HG03045 (cell line): ENCODE measurements around the gene KCNQ2.

ENCODE experiments used
- ATAC-seq: cut with Tn5 transposase; IDR thresholded peaks from one replicate; pipeline ENCODE4 v1.9.1; 2021; ENCODE audit warnings: mild to moderate bottlenecking, moderate library complexity; ENCODE audit not compliant: unreplicated experiment

KCNQ2 gene

GRCh38 chr20:63439866-63440265 is 32.6 kb downstream of the KCNQ2 start:
- no peak for ATAC-seq

DNA sequence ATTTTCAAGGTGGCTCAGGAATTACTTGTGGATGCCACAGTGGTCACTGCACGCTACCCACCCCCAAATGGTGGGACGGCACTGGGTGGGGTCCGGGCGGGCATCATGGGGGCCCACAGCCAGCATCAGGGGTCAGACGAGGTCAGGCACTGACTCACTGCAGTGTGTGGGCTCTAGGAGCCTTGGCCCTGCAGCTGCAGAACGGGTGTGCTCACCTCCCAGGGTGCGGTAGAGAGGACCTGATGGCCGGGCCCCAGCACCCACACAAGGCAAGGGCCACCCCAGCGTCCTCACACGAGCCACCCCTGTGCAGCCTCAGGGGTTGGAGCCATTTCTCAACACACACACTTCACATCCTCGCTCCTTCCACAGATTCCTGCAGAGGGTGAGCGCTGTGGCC is 34.3 kb downstream of the KCNQ2 start:
- ATAC-seq: no peak

GRCh38 chr20:63435552-63435951 is 36.9 kb downstream of the KCNQ2 start:
- ATAC-seq: no peak

DNA sequence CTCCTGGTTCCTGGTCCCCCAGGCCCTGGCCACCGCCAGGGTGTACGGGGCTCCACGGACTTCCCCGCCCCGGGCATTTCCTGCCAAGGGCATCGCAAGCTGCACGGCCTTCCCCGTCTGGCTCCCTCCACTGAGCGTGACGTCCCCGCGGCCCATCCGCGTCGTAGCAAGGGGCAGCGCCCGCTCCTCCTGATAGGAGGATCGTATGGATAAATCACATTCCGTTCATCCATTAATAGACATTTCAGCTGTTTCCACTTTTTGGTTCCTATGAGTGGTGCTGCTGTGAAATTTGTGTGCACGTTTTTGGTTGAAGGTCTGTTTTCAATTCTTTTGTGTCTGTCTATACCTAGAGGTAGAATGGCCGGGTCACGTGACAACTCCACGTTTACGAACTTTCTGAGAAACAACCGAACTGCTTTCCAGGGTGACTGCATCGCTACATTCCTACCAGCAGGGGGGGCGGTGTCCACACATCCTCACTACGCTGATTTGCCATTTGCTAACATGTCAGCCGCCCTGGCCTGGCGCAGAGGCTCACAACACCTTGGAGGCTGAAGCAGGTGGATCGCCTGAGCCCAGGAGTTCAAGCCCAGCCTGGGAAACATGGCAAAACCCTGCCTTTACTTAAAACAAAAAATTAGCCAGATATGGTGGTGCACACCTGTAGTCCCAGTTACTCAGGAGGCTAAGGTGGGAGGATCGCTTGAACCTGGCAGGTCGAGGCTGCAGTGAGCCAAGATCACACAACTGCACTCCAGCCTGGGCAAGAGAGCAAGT is 37.7 kb downstream of the KCNQ2 start:
- ATAC-seq: no peak

DNA sequence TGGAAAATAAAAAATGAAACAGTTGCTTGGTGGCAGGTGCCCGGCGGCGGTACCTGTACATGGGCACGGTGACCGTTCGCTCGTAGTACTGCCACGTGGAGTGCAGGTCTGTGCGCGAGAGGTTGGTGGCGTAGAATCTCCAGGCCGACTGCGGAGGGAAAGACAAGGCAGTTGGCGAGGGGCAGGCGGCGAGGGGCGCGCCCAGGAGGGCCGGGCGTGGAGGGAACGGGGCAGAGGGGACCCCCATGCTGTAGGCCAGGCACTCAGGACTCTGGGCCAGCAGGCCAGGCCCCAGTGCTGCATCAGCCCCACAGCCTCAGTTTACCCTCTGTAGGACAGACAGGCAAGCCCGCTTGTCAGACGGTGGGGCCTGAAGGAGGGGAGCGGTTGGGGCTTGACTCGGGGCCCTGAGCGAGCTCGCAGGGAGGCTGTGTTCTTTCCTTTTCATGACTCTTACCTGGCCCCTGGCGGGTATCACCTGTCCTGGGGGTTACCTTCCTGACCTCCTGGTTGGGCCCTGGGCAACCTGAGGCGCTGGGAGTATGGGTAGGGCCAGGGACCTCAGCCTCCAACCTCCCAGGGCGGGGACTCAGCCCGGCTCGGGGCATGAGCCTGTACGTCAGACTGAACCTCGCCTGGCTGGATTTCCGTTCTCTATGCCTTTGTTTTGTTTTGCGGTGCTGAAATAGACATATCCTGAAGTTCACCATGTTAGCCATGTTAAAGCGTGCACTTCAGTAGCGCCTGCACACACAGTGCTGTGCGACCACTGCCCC is 38.5 kb downstream of the KCNQ2 start:
- no peak for ATAC-seq

- ATAC-seq: no peak
Measured at GRCh38 chr20:63433351-63433750, 39.1 kb downstream of the KCNQ2 start.

GRCh38 chr20:63432577-63433325 is 39.7 kb downstream of the KCNQ2 start:
- no peak for ATAC-seq

DNA sequence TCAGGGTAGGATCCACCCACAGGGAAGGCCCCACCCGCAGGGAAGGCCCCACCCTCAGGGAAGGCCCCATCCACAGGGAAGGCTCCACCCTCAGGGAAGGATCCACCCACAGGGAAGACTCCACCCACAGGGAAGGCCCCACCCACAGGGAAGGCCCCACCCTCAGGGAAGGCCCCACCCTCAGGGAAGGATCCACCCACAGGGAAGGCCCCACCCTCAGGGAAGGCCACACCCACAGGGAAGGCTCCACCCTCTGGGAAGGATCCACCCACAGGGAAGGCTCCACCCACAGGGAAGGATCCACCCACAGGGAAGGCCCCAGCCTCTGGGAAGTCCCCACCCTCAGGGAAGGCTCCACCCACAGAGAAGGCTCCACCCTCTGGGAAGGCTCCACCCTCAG is 40.5 kb downstream of the KCNQ2 start:
- ATAC-seq: no peak

GRCh38 chr20:63430891-63431290 is 41.6 kb downstream of the KCNQ2 start:
- no peak for ATAC-seq

DNA sequence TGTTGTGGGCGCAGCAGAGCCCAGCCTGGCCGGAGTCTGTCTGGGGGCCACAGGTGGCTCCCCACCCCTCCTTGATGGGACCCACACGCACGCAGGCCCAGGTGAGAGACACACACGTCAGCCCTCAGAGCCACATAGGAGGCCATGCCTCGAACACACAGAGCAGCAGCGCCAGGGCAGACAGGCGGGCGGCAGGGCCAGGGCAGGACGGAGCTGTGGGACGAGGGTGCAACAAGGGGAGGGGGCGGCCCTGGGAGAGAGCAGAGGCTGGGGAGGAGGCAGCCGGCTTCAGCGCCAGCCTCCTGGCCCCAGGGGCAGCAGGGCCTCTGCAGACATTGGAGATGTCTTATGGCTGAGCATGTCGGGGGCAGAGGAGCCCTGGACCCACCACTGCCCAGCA is 42.5 kb downstream of the KCNQ2 start:
- ATAC-seq: no peak

GRCh38 chr20:63428906-63429575 is 43.4 kb downstream of the KCNQ2 start:
- no peak for ATAC-seq

GRCh38 chr20:63427724-63428330 is 44.6 kb downstream of the KCNQ2 start:
- ATAC-seq: no peak

DNA sequence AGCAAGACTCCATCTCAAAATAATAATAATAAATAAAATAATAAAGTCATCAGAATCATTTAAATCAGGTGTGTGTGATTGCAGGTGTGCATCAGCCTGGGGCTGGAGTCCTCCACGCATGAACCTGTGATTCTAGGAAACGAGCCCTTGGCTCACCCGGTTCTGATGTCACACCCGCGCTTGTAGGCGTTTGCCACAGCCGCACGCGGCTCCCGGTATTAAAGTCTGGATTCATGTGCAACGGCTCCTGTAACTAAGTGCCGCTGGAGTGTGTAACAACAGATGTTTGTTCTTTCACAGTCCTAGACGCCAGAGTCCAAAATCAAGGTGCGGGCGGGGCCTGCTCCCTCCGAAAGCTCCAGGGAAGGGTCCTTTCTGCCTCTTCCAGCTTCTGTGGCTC is 45.2 kb downstream of the KCNQ2 start:
- ATAC-seq: no peak

DNA sequence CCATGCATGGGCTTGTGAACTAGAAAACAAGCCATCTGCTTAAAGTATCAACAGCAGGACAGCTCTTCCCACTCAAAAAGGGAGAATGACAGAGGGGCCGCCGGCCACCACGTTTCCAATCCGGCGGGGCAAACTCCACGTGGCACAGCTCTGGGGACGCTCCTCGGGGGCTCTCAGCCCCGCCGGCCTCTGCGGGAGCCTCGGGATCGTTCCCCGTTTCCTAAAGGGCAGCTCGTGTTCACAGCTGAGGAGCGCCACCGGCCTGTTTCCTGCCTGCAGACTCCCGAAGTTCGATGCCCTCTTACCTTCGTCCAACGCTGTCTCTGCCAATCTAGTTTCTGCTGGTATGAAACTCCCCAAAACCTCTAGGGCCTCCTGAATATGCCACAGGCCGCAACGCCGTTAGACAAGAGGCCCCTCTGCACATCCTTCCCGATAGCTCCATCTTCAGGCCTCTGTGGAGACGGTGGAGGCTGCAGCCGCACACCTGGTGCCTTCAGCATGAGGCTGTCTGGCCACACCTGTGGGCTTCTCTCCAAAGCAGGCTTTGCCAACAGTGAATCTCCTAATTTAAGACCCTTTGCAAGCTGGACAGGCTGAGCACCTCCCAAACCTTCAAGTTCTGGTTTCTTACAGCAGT is 46.5 kb downstream of the KCNQ2 start:
- ATAC-seq: no peak

DNA sequence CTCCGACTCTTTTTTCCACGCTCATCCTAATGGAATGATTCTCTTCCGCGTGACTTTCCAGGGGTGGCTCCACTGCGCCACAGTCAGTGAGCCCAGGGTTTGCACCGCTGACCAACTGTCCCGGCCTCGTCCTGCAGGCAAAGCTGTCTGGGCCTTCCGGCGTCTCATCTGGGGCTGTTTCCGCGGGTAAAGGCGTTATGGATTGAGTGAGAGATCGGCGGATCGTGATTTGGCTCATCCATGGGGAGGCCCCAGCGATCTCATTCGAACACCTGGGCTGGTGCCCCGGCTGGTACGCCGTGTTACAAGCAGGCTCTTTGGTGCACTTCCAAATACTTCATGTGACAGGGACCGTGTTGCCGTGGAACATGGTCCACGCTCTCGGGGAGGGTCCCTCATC is 47.8 kb downstream of the KCNQ2 start:
- ATAC-seq: no peak

DNA sequence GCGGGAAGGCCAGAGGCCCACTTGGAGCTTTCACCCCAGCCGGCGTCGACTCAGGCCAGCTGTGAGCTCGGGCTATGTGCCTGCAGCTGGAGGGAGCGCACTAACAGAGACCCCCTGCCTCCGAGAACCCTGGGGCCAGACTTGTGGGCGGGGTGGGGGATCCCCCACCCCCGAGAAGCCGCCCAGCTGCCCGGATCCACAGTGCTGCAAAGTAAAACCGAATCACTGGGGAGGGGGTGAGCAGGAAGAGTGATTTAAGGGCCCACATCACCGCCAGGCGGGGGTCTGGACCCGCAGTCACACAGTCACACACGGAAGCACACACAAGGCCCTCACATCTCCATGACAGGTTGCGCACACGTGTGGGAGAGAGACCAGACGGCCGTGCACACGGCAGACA is 48.7 kb downstream of the KCNQ2 start:
- no peak for ATAC-seq

- no peak for ATAC-seq
Measured at GRCh38 chr20:63422653-63423052, 49.8 kb downstream of the KCNQ2 start.

- ATAC-seq: no peak
Measured at GRCh38 chr20:63421913-63422312, 50.5 kb downstream of the KCNQ2 start.

DNA sequence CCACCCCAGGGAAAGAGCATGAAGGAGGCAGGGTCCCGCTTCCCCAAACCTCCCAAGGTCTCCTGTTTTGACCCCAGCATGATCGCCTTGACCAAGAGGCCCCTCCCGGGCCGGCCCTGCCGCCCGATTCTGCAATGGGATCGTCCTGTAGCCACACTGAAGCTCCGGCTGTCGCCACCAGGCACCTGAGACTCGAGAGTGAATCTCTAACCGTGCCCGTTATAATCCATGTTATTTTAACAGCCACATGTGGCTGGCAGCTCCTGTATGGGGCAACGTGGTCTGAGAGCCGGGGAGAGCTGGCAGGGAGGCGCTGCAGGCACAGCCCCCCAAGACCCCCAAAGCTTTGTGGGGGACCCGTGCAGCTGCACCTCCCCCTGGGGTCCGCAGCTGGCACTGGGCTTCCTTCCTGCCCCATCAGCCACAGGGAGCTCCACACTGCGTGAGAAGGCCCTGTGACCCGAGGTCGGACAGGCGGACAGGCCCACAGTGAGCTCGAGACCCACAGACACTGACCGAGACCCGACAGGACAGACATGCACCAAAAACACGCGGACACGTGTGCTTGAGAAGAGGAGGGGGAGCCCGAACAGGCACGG is 51.3 kb downstream of the KCNQ2 start:
- no peak for ATAC-seq
